A673 (cell line): ENCODE results near the gene NBAS. TPM values are rescaled to one million over a fixed set of nuclear protein-coding genes. Genes with fewer than 3 reads are reported as not detected.

Experiments
- BruUV-seq: library from RNA; stranded (reverse); fragments of 400-500 nt; replicated peaks from 2 replicates; lab custom pipeline; 2021; lab: Mats Ljungman, UMichigan
- CTCF ChIA-PET: fragments of 300-600 bp; sonication (Branson Sonifier 250); formaldehyde crosslinking; loops from one replicate; lab custom pipeline; 2022; ENCODE audit warnings: antibody characterized with exemption; lab: Charles Lee
- POLR2A ChIA-PET: fragments of 300-600 bp; sonication (Branson Sonifier 250); formaldehyde crosslinking; loops from one replicate; lab custom pipeline; 2022; ENCODE audit warnings: antibody characterized with exemption; ENCODE audit not compliant: low non-redundant PET; lab: Charles Lee
- DNase-seq: peaks from one replicate; pipeline ENCODE4 v3.0.0-alpha.2; 2015; ENCODE audit warnings: low spot score
- H3K27ac ChIP-seq: fragments of 200-600 bp; sonication (generic); 2 replicates; pipeline ENCODE4 v1.5.1; 2016; ENCODE audit warnings: mixed run types, low read depth, mild to moderate bottlenecking, mixed read lengths, antibody characterized with exemption, low read length; ENCODE audit not compliant: poor library complexity, severe bottlenecking
- H3K27me3 ChIP-seq: fragments of 200-600 bp; sonication (generic); replicated peaks from 2 replicates; pipeline ENCODE4 v1.6.1; 2017; ENCODE audit warnings: mixed run types, low read depth, mild to moderate bottlenecking, mixed read lengths, antibody characterized with exemption, low read length; ENCODE audit not compliant: insufficient read depth, poor library complexity
- H3K36me3 ChIP-seq: fragments of 200-600 bp; sonication (generic); 2 replicates; pipeline ENCODE4 v1.6.1; 2016; ENCODE audit warnings: mixed run types, mild to moderate bottlenecking, mixed read lengths, antibody characterized with exemption, low read length; ENCODE audit not compliant: insufficient read depth, poor library complexity, severe bottlenecking
- H3K4me1 ChIP-seq: fragments of 200-600 bp; sonication (generic); 2 replicates; pipeline ENCODE4 v1.6.1; 2017; ENCODE audit warnings: mixed run types, mild to moderate bottlenecking, mixed read lengths, antibody characterized with exemption, low read length; ENCODE audit not compliant: insufficient read depth, poor library complexity, severe bottlenecking
- H3K4me3 ChIP-seq: fragments of 200-600 bp; sonication (generic); 2 replicates; pipeline ENCODE4 v1.5.1; 2016; ENCODE audit warnings: low read depth, mixed run types, mild to moderate bottlenecking, mixed read lengths, low read length; ENCODE audit not compliant: poor library complexity, severe bottlenecking
- H3K9me3 ChIP-seq: fragments of 200-600 bp; sonication (generic); 2 replicates; pipeline ENCODE4 v1.6.1; 2016; ENCODE audit warnings: mixed run types, low read depth, mild to moderate bottlenecking, mixed read lengths, antibody characterized with exemption, low read length; ENCODE audit not compliant: poor library complexity, severe bottlenecking
- CTCF ChIP-seq: fragments of 300-800, 200-600 bp; sonication (generic); conservative IDR thresholded peaks from 2 replicates; pipeline ENCODE4 v1.5.1; 2017; ENCODE audit warnings: low read depth, mild to moderate bottlenecking, antibody characterized with exemption, low read length, moderate library complexity, mixed read lengths
- EZH2 ChIP-seq: fragments of 200-600 bp; sonication (generic); IDR thresholded peaks from 2 replicates; pipeline ENCODE4 v1.6.1; 2017; ENCODE audit warnings: borderline replicate concordance, low read depth, mild to moderate bottlenecking, mixed read lengths, antibody characterized with exemption, low read length; ENCODE audit not compliant: poor library complexity, severe bottlenecking
- intact Hi-C: fragments of 100-400 bp; cut with micrococcal nuclease; formaldehyde crosslinking; loops from one replicate; pipeline ENCODE4 v1.10.0; 2022; ENCODE audit not compliant: unreplicated experiment
- total RNA-seq: library from RNA; stranded (reverse); gene quantifications from 2 replicates; pipeline ENCODE4 v1.2.3, GENCODE V29; 2021

NBAS gene
- total RNA-seq, 1 experiment from 2014 or later: 38.7 TPM

DNA sequence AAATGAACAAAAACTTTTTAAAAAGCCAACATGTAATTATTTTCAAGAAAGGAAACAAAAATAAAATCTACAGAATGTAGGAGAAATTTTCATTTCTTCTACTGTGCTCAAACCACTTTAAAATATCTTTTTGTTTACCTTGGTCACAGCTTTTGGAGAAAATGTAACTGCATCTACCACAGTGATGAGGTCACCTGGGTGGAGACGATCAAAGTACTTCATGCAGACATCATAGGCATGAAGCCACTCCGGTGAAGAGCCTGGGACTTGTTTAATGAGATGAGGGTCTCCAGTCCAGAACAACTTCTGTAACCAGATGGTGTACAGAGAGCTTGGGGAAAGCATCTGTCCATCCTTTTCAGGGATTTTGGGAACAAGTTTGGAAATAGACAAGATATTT lies 285.8 kb downstream of the NBAS start:
- Histone ChIP-seq H3K9me3 (no peaks in the 10 kb centered on the region), H3K36me3 (peaks cover 3% of the 10 kb centered on the region), H3K27ac (no peak overlapping the region), H3K27me3 (no peaks in the 10 kb centered on the region), H3K4me3 (no peak overlapping the region), H3K4me1 (peaks cover 18% of the 10 kb centered on the region)
- no peak for TF ChIP-seq CTCF
- TF ChIP-seq EZH2: no peak
- intact Hi-C loops: no loop called here
- CTCF ChIA-PET: no interaction called here
- BruUV-seq: no TSS peak
- POLR2A ChIA-PET: no interaction called here
- DNase-seq: no peak

DNA sequence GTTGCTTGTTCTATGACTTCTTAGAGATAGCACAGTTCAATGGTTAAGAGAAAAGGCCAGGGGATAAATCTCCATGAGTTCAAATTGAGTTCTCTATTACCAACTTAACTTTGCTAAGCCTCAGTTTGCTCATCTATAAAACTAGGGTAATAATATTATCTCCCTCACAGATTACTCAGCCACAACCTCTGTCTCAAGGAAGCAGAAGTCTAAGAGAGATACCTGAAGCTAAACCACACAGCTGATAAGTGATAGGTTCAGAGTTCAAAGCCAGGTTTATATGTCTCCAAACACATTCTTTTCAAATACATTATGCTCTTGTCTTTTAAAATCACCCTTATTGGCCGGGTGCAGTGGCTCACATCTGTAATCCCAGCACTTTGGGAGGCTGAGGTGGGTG lies 287.7 kb downstream of the NBAS start:
- ChIA-PET POLR2A (no interaction called here), CTCF (no interaction called here)
- Histone ChIP-seq H3K4me1 (peaks cover 1% of the 10 kb centered on the region), H3K4me3 (no peak overlapping the region), H3K9me3 (no peaks in the 10 kb centered on the region), H3K27ac (no peak overlapping the region), H3K27me3 (no peaks in the 10 kb centered on the region), H3K36me3 (peaks cover 3% of the 10 kb centered on the region)
- TF ChIP-seq EZH2 (no peak), CTCF (no peak)
- DNase-seq: no peak
- intact Hi-C loops: no loop called here
- BruUV-seq: no TSS peak

DNA sequence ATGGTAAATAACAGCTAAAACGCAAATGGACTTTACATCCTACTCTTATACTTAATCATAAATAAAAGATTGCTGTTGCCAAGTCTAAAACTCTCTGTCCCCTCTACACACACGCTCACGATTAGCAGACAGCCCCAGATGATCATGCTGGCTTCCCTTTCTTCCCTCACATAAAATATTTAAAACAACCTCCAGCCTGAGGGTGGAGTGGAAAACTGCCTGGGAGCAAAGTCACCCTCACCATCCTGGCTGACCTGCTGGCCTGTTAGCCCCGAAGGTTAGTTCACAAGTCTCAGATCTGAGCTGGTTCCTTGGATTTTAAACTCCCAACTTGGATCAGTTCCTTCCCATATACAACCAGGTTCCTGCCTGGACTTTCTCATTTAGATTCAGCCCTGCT lies 288.2 kb downstream of the NBAS start:
- TF ChIP-seq EZH2 (no peak), CTCF (no peak)
- no peaks in the 10 kb centered on the region for H3K4me1 ChIP-seq
- no peaks in the 10 kb centered on the region for H3K9me3 ChIP-seq
- intact Hi-C loops: no loop called here
- ChIA-PET CTCF (no interaction called here), POLR2A (no interaction called here)
- H3K4me3 ChIP-seq: no peak overlapping the region
- H3K27me3 ChIP-seq: no peaks in the 10 kb centered on the region
- no TSS peak for BruUV-seq
- no peak overlapping the region for H3K27ac ChIP-seq
- no peak for DNase-seq
- peaks cover 3% of the 10 kb centered on the region for H3K36me3 ChIP-seq
